ENCODE results near the gene ARPC2. TPM values are rescaled to one million over a fixed set of nuclear protein-coding genes. Genes with fewer than 3 reads are reported as not detected.
A peak's percentile ranks its signal among the peaks of the same experiment; 100 is the strongest.

Gene ARPC2
- total and polyA plus RNA-seq, 12 donors, result 58.5 to 213 (median 134) TPM

DNA sequence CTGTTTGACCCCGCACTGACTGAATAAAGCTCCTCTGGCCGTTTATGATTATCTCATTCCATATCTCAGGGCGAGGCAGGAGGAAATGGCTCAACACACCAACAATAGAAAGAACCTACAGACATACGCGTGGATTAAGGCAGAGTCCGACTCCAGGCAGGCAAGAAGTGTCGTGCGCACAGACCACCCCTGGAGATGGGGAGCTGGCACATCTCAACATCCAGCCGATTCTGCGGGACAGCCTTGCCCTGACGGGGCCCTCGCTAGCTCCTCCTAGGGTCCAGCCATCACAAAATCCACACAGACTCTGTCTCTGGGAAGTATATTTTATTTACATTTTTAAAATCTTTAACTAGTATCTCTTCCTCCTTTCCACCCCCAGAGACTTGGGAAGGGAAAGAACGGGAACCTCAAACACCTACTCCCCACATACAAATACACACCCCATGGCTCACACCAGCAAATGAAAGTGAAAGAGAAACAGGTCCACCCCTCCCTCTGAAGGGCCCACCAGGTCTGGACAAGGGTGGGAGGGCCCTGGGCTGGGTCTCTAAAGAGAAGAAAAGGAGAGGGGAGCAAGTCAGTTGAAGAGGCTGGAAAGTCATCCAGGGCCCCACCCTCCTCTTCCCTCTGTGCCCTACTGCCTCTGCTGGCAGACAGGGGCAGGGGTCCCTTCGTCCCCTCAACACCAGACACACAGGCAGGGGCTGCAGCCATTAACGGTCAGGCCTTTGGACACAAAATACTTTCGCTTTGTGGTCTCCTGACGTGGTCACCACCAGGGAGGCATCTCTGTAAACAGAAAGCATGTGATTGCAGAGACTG is 47.0 kb downstream of the ARPC2 start:
- intact Hi-C loops (cut with DNase I), result loop anchor here in 1 of 10 donors (5.0 kb wide), 1 partner anchor 47 kb away; the partner anchor contains the start of gene ARPC2
- Histone ChIP-seq H3K4me3 (no peak overlapping the region), H3K9me3 (no peaks in the 10 kb centered on the region), H3K4me1 (peaks cover 27 to 75% (median 53%) of the 10 kb centered on the region in 9 donors), H3K27me3 (no peaks in the 10 kb centered on the region), H3K27ac (peak overlapping the region in 3 of 10 donors; percentile 21 to 95 (median 60)), H3K36me3 (peaks cover 0 to 62% (median 45%) of the 10 kb centered on the region in 9 donors)
- TF ChIP-seq CTCF (IDR thresholded peaks at IDR 0.05), result no peak
- 73 to 79% methylated on average over 17 of the region's 17 CpGs for WGBS, 2 donors
- ATAC-seq (no peak), DNase-seq (no peak)

DNA sequence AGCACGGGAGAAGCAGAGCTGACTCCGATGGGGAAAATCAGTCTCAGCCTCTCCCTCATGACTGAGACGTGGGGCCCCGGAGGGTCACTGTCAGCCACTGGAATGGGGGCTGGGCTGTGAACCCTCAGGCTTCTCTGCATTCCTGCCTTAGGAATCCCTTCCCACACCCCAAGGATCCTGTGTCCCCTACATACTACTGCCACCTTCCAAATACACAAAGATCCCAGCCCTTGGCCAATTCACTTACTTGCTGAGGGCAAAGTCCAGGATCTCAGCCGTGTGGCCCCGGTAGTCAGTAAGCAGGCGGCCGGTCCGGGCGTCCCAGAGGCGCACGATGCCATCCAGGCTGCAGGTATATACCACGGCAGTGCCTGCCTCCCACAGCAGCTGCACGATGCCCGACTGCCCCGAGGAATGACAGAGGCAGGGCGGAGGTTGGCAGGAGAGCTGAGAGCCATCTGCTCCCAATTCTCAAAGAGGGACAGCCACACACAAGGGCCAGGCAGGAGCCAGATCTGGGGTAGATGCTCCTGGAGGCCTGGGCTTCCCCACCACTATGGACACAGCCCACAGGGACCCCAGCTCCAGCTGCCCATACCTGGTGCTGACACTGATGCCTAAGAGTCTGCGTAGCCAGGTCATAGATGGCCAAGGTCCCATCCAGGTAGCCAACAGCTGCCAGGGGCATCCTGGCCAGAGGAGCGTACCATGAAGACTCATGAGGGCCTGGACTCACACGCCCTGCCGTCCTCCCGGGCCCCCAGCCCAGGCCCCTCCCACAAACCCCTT is 48.0 kb downstream of the ARPC2 start:
- H3K4me1 ChIP-seq, result peaks cover 25 to 69% (median 52%) of the 10 kb centered on the region in 9 donors
- no peak for DNase-seq
- no peak overlapping the region for H3K4me3 ChIP-seq
- H3K27ac ChIP-seq, result peak overlapping the region in 3 of 10 donors; percentile 21 to 95 (median 60)
- peaks cover 0 to 62% (median 45%) of the 10 kb centered on the region in 9 donors for H3K36me3 ChIP-seq
- H3K9me3 ChIP-seq, result no peaks in the 10 kb centered on the region
- no peak for TF ChIP-seq CTCF (IDR thresholded peaks at IDR 0.05)
- WGBS, 2 donors, result 88 to 90% methylated on average over 21 to 22 of the region's 22 CpGs
- intact Hi-C loops (cut with DNase I), result loop anchor here in 3 of 10 donors (5.0 kb wide), 2 partner anchors 48 to 78 kb away; partner anchors contain the start of gene ARPC2 (in 2 of the 3)
- ATAC-seq, result no peak
- no peaks in the 10 kb centered on the region for H3K27me3 ChIP-seq

DNA sequence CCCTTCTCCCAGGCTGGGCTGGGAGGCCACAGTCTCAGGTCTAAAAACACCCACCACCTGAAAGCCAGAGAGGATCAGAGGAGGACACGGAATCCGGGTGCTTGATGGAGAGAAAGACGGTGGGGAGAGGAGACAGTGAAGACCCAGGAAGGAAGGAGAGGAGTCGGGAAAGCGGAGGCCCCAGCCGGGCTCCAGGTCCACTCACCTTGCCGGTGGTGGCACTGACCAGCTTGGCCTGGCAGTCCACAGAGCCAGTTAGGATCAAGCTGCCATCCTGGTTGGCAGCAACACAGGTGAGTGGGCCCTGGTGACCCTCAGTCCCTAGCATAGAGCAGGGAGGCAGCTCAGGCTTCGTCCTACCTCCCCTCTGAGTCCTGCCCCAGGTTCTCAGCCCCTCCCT is 48.6 kb downstream of the ARPC2 start:
- TF ChIP-seq CTCF (IDR thresholded peaks at IDR 0.05), result no peak
- Histone ChIP-seq H3K27me3 (no peaks in the 10 kb centered on the region), H3K4me1 (peaks cover 24 to 63% (median 48%) of the 10 kb centered on the region in 9 donors), H3K9me3 (no peaks in the 10 kb centered on the region), H3K36me3 (peaks cover 0 to 62% (median 45%) of the 10 kb centered on the region in 9 donors), H3K4me3 (no peak overlapping the region), H3K27ac (no peak overlapping the region)
- no peak for DNase-seq
- no peak for ATAC-seq
- intact Hi-C loops (cut with DNase I), result loop anchor here in 2 of 10 donors (5.0 kb wide), 2 partner anchors 48 to 78 kb away; partner anchors contain the start of gene ARPC2 (in 1 of the 2)
- WGBS, 2 donors, result 92 to 95% methylated on average over 8 of the region's 8 CpGs

Measured in heart right ventricle (tissue), 16 donors.